NB4 (cell line): Measurements from ENCODE around the gene B3GNT9.

ENCODE experiments used
- POLR2A ChIP-seq: IDR thresholded peaks from 2 replicates; pipeline ENCODE4 v1.6.1; 2011; ENCODE audit warnings: mild to moderate bottlenecking; ENCODE audit not compliant: insufficient read length; ENCODE audit errors: extremely low read depth
- TF ChIP-seq, protein P1 (sequence below): IDR thresholded peaks from 2 replicates; pipeline ENCODE4 v1.6.1; 2011; ENCODE audit warnings: low read depth, low read length
- TF ChIP-seq, protein P2 (sequence below): IDR thresholded peaks from one replicate; pipeline ENCODE4 v1.5.1; 2012; ENCODE audit warnings: low read depth, low read length

DNA sequence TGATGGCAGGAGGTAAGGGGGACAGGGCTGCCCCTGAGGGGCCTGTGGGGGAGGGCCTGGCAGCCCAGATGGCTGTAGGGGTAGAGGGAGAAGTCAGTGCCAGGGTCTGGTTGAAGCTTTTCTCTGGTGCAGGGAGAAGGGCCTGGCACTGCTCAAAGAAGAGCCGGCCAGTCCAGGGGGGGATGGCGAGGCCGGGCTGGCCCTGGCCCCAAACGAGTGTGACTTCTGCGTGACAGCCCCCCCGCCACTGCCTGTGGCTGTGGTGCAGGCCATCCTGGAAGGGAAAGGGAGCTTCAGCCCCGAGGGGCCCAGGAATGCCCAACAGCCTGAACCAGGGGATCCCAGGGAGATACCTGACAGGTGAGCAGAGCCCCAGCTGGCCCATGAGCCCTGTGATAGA lies 16.8 kb upstream of the B3GNT9 start:
- TF ChIP-seq, protein P1, sequence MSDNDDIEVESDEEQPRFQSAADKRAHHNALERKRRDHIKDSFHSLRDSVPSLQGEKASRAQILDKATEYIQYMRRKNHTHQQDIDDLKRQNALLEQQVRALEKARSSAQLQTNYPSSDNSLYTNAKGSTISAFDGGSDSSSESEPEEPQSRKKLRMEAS, result no peak
- TF ChIP-seq, protein P2, sequence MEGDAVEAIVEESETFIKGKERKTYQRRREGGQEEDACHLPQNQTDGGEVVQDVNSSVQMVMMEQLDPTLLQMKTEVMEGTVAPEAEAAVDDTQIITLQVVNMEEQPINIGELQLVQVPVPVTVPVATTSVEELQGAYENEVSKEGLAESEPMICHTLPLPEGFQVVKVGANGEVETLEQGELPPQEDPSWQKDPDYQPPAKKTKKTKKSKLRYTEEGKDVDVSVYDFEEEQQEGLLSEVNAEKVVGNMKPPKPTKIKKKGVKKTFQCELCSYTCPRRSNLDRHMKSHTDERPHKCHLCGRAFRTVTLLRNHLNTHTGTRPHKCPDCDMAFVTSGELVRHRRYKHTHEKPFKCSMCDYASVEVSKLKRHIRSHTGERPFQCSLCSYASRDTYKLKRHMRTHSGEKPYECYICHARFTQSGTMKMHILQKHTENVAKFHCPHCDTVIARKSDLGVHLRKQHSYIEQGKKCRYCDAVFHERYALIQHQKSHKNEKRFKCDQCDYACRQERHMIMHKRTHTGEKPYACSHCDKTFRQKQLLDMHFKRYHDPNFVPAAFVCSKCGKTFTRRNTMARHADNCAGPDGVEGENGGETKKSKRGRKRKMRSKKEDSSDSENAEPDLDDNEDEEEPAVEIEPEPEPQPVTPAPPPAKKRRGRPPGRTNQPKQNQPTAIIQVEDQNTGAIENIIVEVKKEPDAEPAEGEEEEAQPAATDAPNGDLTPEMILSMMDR, result no peak
- TF ChIP-seq POLR2A, result no peak
